ENCODE measurements around the gene MTHFS.

MTHFS gene

GRCh38 chr15:79874242-79874641 lies 22.6 kb downstream of the MTHFS start:
- no peak for DNase-seq

DNA sequence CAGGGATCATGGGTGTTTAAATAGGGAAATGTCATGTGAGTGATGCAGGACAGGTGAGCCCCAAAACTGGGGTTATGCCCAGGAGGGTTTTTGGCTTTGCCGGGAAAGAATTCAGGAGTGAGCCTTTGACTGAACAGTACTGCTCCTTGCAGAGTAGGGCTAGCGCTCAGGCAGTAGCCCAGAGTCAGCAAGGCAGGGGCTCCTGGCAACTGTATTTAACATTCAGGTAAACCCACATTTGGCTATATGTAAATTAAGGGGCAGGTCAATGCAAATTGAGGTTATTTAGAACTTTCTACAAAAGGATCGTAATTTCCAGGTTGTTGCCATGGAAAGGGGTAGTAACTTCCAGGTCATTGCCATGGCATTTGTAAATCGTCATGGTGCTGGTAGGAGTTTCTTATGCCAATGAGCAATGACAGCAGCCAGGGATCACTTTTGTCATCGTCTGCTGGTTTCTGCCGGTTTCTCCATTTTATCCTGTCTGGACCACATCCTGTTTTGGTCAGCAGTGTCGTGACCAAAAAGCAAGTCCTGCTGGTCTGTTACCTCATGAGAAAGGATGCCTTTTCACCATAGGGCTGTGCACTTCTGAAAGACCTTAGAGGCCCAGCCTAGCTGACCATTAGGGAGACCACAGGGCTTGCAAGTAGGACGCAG lies 24.3 kb downstream of the MTHFS start:
- DNase-seq, result no peak

DNA sequence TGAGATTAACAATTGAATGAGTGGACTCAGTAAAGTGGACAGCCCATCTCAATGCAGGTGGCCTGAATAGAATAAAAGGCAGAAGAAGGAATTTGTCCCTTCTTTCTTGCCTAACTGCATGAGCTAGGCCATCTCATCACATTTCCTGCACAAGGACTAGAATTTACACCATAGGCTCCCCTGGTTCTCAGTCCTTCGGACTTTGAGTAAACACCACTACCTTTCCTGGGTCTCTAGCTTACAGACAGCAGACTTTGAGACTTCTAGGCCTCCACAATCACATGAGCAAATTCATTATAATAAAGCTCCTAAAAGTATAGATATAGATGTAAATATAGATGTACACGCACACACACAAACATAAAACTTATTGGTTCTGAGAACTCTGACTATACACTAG lies 28.3 kb downstream of the MTHFS start:
- DNase-seq, result no peak

DNA sequence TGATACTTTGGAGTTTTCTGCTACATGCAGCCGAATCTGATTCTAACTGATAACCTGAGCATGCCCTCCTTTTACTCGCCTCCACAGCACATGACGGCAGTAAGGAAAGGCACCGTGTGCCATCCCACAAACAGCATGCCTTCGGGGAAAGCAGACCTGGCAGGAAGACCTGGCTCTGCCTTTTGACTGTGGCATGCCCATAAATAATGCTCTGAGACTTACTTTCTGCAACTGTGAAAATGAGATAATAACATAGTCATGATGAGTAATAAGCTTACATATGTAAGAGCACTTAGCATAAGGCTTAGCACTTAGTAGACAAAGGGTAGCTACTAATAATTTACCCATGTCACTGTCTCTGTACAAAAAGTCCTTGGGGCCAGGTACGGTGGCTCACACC lies 32.9 kb downstream of the MTHFS start:
- no peak for DNase-seq

DNA sequence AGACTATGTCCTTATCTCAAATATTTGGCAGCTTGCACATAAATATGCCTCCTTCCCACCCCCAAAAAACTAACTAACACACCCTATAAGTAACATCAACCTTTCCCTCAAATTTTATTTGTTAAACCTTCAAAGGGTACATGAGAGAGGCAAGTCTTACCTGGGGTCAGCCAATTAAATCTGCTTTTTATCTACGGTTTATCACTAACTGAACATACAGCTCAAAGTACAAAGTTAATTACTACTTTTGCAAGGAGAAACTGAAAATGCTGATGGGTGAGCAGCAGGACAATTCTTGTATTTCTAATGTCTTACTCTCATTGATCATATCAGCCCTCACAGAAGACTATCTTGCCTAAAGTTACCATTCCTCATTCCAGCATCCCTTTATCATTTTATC lies 34.6 kb downstream of the MTHFS start:
- no peak for DNase-seq

DNA sequence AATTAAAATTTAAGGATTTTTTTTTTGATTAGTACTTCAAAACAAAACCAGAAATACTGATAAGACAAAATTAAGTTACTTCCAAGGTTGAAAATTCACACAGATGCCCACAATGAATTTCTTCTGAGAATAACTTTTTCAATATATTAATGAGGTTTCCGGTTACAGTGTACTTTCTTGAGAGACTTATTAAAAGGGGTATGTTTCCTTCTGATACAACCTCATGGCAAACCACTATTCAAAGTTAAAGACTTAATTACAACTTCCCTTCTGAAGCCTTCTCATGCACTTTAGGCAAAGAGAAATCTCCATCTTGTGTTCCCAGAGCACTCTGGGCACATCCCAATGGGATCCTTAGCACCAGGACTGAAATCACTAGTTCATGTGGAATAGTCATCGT lies 36.2 kb downstream of the MTHFS start:
- DNase-seq, result no peak

DNA sequence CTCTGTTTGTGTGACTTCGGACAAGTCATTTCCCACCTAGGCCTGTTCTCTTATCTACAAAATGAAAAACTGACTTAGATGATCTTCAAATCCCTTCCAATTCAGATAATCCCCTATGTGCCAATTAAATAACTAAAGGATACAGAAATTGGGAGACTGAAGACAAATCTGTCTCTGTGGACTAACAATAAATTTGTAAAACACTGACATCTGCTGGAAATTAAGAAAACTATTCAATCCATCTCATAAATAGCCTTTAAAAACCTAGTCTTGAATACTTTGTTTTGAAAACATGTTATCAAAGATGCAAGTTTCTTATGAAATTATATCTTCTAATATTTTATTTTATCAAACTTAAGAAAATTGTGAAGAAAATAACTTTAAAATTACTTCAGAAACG lies 38.3 kb downstream of the MTHFS start:
- no peak for DNase-seq

- DNase-seq, result no peak
Observed at GRCh38 chr15:79853492-79854328, 43.1 kb downstream of the MTHFS start.

DNA sequence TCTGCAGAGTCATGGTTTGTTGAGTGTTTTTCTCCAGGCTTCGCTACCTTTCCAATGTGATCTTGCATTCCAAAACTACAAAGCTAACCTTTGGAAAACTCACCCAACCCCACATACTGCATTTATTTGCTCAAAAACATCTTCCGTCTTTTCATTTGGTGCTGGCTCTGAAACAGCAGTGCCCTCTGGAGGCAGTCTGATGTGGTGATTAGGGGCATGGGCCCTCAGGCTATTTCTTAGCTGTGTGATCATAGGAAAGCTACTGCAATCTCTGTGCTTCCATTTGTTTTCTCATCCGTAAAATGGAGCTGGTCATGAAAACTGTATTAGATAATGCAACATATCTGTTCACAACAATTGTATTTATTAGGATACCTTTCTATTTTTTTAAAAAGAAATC lies 47.0 kb downstream of the MTHFS start:
- DNase-seq, result no peak

- DNase-seq, result no peak
Observed at GRCh38 chr15:79846539-79846938, 50.3 kb downstream of the MTHFS start.

DNA sequence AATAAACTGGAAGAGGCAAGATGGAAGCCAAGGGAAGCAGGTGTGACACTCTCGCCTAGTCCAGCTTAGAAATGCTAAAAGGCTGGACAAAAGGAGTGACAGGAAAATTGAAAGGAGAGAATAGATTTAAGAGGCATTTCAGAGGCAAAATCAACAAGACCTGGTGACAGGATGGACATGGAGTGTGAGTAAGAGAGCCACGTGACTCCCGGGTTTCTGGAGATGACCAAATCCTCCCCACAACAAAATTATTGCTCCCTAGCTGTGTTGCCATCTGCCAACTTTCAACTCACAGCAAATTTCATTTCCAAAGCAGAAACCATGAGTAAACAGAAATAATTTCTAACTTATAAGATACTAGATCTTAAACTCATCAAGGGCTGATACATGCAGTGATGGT lies 52.6 kb downstream of the MTHFS start:
- no peak for DNase-seq

DNA sequence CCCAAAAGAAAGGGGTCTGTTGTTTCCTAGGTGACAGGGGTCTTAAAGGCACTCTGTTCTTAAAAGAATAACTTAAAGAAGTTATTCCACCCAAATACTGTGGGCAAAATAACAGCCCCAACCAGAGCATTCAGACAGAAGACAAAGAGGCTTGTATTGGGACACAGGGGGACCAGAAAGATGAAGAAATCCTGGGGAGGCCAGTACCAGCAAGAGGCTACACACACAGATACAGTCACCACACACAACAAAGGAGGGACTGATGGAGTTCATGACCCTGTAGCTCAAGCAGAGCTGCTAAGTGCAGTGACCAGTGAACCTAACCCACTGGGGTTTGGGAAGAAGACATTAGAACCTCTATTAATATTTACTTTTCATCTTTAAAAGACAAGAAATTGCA lies 59.0 kb downstream of the MTHFS start:
- DNase-seq, result no peak

- no peak for DNase-seq
Observed at GRCh38 chr15:79834495-79834894, 62.3 kb downstream of the MTHFS start.

DNA sequence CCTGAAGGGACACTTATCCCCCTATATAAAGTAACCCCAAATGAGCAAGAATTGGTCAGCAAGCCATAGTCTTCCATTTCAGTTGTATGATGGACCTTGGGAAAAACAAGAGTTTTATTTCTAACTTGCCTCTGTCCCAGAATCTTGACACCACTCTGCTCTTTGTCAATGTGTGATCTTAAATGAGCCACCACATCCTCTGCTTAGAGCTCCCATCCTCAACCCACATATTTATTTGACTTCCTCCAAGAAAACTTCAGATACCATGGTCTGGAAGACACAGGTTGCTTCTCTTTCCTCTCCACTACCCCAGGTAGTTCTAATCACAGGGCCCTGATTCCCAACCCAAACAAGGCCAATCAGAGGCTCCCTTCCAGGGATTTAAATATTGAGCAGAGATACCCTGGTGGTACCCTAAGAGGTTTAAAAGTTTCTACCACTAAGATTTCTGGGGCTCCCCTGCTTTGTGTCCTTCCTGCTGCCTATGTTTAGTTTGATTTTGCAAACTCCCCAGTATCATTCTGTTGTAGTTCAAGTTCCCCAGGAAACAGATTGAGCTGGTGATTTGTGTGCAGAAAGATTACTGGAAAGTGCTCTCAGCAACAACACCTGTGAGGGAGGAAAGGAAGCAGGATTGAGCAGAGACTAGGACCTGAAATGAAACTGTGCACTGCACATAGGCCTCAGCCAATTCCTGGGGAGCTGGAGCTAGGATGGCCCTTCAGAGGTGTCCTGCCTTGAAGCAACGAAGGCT lies 64.3 kb downstream of the MTHFS start:
- DNase-seq, result no peak

- no peak for DNase-seq
Observed at GRCh38 chr15:79831604-79832003, 65.2 kb downstream of the MTHFS start.

GRCh38 chr15:79829950-79830349 lies 66.9 kb downstream of the MTHFS start:
- no peak for DNase-seq

- DNase-seq, result no peak
Observed at GRCh38 chr15:79828447-79828846, 68.4 kb downstream of the MTHFS start.

- DNase-seq, result no peak
Observed at GRCh38 chr15:79826800-79827199, 70.0 kb downstream of the MTHFS start.

GRCh38 chr15:79824136-79824701 lies 72.6 kb downstream of the MTHFS start:
- no peak for DNase-seq

DNA sequence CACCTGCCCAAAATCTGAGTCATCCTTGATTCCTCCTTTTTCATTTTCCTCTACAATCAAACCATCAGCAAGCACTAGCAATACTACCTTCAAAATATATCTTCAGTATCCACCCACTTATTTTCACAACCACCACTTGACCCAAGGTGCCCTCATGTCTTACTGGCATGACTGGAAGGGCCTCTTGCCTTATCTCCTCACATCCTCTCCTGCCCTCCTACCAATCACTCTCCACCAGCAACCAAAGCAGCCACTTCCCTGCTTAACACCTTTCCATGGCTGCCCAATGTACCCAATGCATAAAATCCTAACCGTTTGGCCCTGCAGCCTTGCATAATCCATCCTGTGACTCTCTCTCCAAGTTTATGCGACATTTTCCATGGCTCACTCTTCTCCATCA lies 76.0 kb downstream of the MTHFS start:
- no peak for DNase-seq

DNA sequence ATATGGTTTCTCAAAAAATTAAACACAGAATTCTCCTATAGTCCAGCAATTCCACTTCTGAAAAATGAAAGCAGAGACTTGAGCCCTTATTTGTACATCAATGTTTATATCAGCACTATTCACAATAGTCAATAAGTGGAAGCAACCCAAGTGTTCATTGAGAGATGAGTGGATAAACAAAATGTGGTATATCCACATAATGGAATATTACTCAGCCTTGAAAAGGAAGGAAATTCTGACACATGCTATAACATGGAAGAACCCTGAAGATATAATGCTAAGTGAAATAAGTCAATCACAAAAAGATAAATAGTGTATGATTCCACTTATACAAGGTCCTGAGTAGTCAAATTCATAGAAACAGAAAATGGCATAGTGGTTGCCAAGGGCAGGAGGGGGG lies 76.6 kb downstream of the MTHFS start:
- no peak for DNase-seq

DNA sequence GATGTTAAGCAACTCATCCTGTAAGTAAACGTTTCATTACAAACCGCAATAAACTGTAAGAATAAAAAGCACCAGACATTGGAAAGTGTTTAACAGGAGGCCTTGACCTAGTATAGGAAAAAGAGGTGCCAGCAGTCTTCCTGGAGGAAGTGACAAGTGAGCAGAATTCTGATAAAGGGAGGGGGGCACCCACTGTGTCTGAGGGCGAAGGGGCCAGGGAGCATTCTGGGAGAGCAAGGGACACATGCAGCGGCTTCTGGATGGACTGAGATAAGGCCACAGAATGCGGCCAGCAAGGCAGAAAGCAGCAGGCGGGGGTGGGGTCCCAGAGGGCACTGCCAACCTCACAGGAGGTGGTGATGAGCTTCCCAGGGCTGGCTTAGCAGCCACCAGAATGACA lies 80.2 kb downstream of the MTHFS start:
- DNase-seq, result no peak

- no peak for DNase-seq
Observed at GRCh38 chr15:79815468-79815867, 81.3 kb downstream of the MTHFS start.

DNA sequence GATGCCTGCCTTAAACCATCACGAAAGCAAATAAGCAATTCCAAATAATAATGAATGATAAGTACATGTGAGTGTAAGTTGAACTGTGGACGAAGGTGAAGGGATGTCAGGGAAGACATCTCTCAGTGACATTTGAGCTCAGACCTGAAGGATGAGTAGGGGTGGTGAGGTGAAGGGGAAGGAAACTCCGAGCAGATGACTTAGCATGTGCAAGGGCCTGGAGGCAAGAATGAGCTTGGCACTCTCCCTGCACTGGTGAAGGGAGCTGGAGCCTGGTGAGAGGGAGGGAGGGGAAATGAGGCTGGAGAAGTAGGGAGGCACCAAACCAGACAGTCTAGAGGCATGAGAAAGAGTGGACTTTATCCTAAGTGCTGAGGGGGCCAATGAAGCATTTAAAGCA lies 84.3 kb downstream of the MTHFS start:
- no peak for DNase-seq
